ENCODE results near the gene FMNL2.
"Not testable (repeated sequence)": the region's sequence is repeated elsewhere in the genome, so short reads cannot be mapped to it uniquely, and the experiment has no call there.

Gene FMNL2

GRCh38 chr2:152379089-152379488 lies 44.1 kb downstream of the FMNL2 start:
- DNase-seq: no peak

GRCh38 chr2:152380261-152381055 lies 45.5 kb downstream of the FMNL2 start:
- DNase-seq: no peak

GRCh38 chr2:152383702-152384101 lies 48.7 kb downstream of the FMNL2 start:
- DNase-seq: no peak

- no peak for DNase-seq
Measured at GRCh38 chr2:152384992-152385391, 50.0 kb downstream of the FMNL2 start.

- no peak for DNase-seq
Measured at GRCh38 chr2:152385650-152386049, 50.7 kb downstream of the FMNL2 start.

GRCh38 chr2:152386266-152386665 lies 51.3 kb downstream of the FMNL2 start:
- DNase-seq: no peak

GRCh38 chr2:152387041-152387440 lies 52.1 kb downstream of the FMNL2 start:
- DNase-seq: no peak

- DNase-seq: not testable (repeated sequence)
Measured at GRCh38 chr2:152388269-152388668, 53.3 kb downstream of the FMNL2 start.

- no peak for DNase-seq
Measured at GRCh38 chr2:152389483-152389882, 54.5 kb downstream of the FMNL2 start.

GRCh38 chr2:152390837-152391236 lies 55.9 kb downstream of the FMNL2 start:
- DNase-seq: no peak

- no peak for DNase-seq
Measured at GRCh38 chr2:152391318-152391717, 56.3 kb downstream of the FMNL2 start.

GRCh38 chr2:152393377-152393776 lies 58.4 kb downstream of the FMNL2 start:
- no peak for DNase-seq

GRCh38 chr2:152394326-152394725 lies 59.4 kb downstream of the FMNL2 start:
- DNase-seq: no peak

- DNase-seq: no peak
Measured at GRCh38 chr2:152395103-152395502, 60.1 kb downstream of the FMNL2 start.

- DNase-seq: no peak
Measured at GRCh38 chr2:152395572-152395971, 60.6 kb downstream of the FMNL2 start.

GRCh38 chr2:152396051-152396511 lies 61.1 kb downstream of the FMNL2 start:
- no peak for DNase-seq

GRCh38 chr2:152396763-152397162 lies 61.8 kb downstream of the FMNL2 start:
- no peak for DNase-seq

- DNase-seq: no peak
Measured at GRCh38 chr2:152399003-152399402, 64.0 kb downstream of the FMNL2 start.

- no peak for DNase-seq
Measured at GRCh38 chr2:152400607-152401214, 65.7 kb downstream of the FMNL2 start.

- no peak for DNase-seq
Measured at GRCh38 chr2:152402780-152403759, 68.1 kb downstream of the FMNL2 start.

- no peak for DNase-seq
Measured at GRCh38 chr2:152405206-152406118, 70.5 kb downstream of the FMNL2 start.

Data from activated CD8-positive, alpha-beta memory T cell treated with anti-CD3 and anti-CD28 coated beads, Interleukin-2, amount 50 U/mL, for 4 hours (primary cell).